Measurements from ENCODE around the gene LDLRAD3.

LDLRAD3 gene

GRCh38 chr11:36077886-36078685 is 134.2 kb downstream of the LDLRAD3 start:
- no peak for DNase-seq (ENCODE audit: low read depth)

GRCh38 chr11:36078686-36079055 is 134.8 kb downstream of the LDLRAD3 start:
- DNase-seq (ENCODE audit: low read depth): no peak

- no peak for DNase-seq (ENCODE audit: low read depth)
Measured at GRCh38 chr11:36079878-36080675, 136.2 kb downstream of the LDLRAD3 start.

GRCh38 chr11:36081274-36081945 is 137.5 kb downstream of the LDLRAD3 start:
- no peak for DNase-seq (ENCODE audit: low read depth)

- DNase-seq (ENCODE audit: low read depth): no peak
Measured at GRCh38 chr11:36086366-36086765, 142.5 kb downstream of the LDLRAD3 start.

GRCh38 chr11:36088266-36088972 is 144.6 kb downstream of the LDLRAD3 start:
- no peak for DNase-seq (ENCODE audit: low read depth)

GRCh38 chr11:36089920-36090319 is 146.1 kb downstream of the LDLRAD3 start:
- no peak for DNase-seq (ENCODE audit: low read depth)

GRCh38 chr11:36090356-36091109 is 146.7 kb downstream of the LDLRAD3 start:
- DNase-seq (ENCODE audit: low read depth): no peak

- no peak for DNase-seq (ENCODE audit: low read depth)
Measured at GRCh38 chr11:36091256-36091811, 147.5 kb downstream of the LDLRAD3 start.

GRCh38 chr11:36092314-36093030 is 148.6 kb downstream of the LDLRAD3 start:
- DNase-seq (ENCODE audit: low read depth): no peak

- DNase-seq (ENCODE audit: low read depth): no peak
Measured at GRCh38 chr11:36093548-36093947, 149.7 kb downstream of the LDLRAD3 start.

- DNase-seq (ENCODE audit: low read depth): no peak
Measured at GRCh38 chr11:36094164-36094563, 150.3 kb downstream of the LDLRAD3 start.

GRCh38 chr11:36095716-36096115 is 151.9 kb downstream of the LDLRAD3 start:
- no peak for DNase-seq (ENCODE audit: low read depth)

GRCh38 chr11:36097219-36097650 is 153.4 kb downstream of the LDLRAD3 start:
- no peak for DNase-seq (ENCODE audit: low read depth)

- DNase-seq (ENCODE audit: low read depth): no peak
Measured at GRCh38 chr11:36098087-36098486, 154.2 kb downstream of the LDLRAD3 start.

- DNase-seq (ENCODE audit: low read depth): no peak
Measured at GRCh38 chr11:36098853-36099375, 155.1 kb downstream of the LDLRAD3 start.

GRCh38 chr11:36101466-36101865 is 157.6 kb downstream of the LDLRAD3 start:
- no peak for DNase-seq (ENCODE audit: low read depth)

GRCh38 chr11:36102868-36103267 is 159.0 kb downstream of the LDLRAD3 start:
- DNase-seq (ENCODE audit: low read depth): no peak

GRCh38 chr11:36103933-36104530 is 160.2 kb downstream of the LDLRAD3 start:
- DNase-seq (ENCODE audit: low read depth): no peak

GRCh38 chr11:36104660-36104992 is 160.8 kb downstream of the LDLRAD3 start:
- DNase-seq (ENCODE audit: low read depth): no peak

Measured in activated T-cell treated with anti-CD3 and anti-CD28 coated beads for 1 hour (primary cell).